Left ventricle myocardium superior (tissue), 1 donor: ENCODE results near the gene PRPF31. TPM values are rescaled to one million over a fixed set of nuclear protein-coding genes. Genes with fewer than 3 reads are reported as not detected.
"Not testable (repeated sequence)": the region's sequence is repeated elsewhere in the genome, so short reads cannot be mapped to it uniquely, and the experiment has no call there.

Experiments
- ATAC-seq: fragments of 200-7000 bp; cut with Tn5 transposase; one replicate; pipeline ENCODE4 v1.9.1; 2020; ENCODE audit warnings: mild to moderate bottlenecking, moderate library complexity
- DNase-seq: peaks from one replicate; pipeline ENCODE4 v3.0.0-alpha.2; 2020
- intact Hi-C: fragments of 100-400 bp; cut with micrococcal nuclease; formaldehyde crosslinking; loops from one replicate; pipeline ENCODE4 v1.11.0; 2022
- total RNA-seq: library from RNA; stranded (reverse); fragmentation: NEBNext Ultra II Directional; extraction: Animal tissue kit (Norgen Biotek cat#: 25700); gene quantifications from one replicate; pipeline ENCODE4 v1.2.1, GENCODE V29; 2021
- donor health status: DM: no; HTN: yes; CAD: no; lungs with severe emphysema.

PRPF31 gene
- total RNA-seq, 1 donor from 2014 or later, result 43.2 TPM

DNA sequence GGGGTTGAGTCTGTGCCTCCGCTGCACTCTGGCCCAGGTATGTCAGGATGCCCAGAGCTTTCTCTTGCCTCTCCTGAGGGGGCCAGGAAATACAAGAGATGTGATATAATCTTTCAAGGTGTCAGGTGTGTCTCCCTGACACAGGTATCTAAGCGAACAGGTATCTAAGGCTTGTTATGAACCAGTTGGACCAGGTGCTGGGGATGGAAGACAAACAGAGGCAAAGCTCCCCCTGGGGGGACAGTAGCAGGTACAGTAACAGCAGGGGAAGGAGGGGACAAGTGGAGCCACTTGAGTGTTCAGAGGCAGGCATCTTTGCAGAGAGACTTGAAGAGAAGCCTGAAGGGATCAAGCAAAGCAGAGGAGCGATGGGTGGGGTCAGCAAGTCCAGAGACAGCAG is 41.4 kb downstream of the PRPF31 start:
- intact Hi-C loops, result no loop called here
- ATAC-seq, result no peak

DNA sequence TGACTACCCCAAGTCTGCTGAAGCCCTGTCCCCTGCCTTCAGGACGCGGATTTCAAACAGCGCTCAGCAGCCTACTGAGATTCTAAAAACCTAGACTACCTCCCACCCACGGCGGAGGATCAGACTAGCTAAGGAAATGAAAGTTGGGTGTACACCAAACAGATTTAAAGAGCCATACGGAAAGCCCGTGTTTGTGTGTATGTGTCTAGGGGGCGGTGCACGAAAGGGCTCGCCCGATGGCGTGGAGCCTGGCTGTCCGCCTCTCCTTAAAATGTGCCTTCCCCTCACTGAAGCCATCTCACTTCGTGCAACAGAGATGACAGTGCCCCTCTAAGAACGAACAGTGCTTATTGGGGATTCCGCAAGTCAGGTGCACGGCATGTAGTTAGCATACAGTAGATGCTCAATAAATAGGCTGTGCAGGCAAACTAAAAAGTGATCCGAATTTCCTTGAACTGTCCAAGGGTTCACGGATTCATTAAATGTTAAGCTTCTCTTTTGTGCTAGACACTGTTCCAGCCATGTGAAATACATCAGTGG is 43.3 kb downstream of the PRPF31 start:
- intact Hi-C loops, result no loop called here
- no peak for ATAC-seq
- no peak for DNase-seq

More for the DNA sequence above, 41.4 kb downstream of the PRPF31 start:
- DNase-seq, result no peak

DNA sequence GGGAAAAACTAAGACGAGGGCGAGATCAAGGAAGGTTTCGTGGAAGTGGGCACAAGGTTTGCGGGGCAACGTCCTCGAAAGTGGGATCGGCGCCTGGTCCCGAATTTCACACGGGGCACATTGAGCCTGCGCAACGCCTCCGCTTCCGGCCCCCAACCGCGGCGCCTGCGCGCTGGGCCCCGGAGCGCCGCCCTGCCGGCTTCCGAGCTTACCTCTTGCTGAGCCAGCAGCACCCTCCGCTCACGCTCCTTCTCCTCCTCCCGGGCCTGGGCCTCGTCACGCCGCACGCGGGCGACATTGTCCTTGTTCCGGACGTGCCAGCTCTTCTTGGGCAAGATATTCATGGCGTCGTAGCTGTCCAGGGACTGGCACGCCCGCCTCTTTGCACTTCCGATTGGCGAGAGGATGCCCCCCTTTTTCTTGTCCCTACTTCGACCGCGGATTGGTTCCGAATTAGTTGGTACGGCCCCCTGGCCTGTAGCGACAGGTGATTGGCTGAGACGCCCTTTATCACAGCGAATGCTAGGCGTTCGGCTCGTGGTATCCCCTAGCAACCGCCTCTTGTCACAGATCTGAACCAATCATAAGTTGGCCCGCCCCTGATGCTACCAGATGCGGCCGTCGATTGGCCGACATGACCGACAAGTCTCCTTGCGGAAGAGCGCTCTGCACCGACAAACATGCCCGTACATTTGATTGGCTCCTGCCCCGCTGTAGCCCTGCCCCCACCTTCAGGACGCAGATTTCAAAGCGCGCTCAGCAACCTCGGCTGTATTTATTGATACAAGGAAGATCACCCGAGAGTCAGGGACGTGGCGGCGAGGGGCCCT is 44.0 kb downstream of the PRPF31 start, which contains the start of gene LENG1:
LENG1 (minus strand) TSS at position 370 of the 830 bp plus-strand sequence; CDS start at position 344, 26 bp downstream.
- intact Hi-C loops, result no loop called here
- DNase-seq, result peak; percentile 99
- ATAC-seq, result peak; percentile 93

DNA sequence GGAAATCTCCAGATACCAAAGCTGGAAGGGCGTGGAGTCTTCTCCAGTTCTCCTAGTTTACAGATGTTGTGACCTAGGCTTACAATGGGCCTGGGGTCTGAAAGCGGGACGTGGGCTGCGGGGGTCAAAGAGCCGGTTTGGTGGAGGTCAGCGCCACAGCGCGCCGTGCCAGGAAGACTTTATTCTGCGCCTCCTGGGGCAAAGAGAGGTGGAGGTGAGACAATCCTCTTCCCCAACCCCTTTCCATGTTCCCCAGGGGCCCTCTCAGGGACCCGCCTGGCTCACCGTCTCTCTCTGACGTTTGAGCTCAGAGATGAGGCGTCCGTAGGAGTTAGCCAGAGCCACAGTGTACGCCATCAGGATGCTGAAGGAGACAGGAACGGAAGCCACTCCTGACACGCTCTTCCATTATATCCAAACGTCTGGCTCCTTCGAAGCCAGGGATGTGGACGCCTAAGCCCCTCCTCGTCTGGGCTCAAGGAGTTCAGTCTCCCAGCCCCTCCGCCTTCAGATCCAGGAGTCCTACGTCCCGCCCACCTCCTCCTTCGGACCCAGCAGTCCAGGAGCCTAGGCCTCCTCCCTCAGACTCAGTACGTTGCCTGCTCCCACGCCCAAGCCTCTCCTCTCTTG is 44.7 kb downstream of the PRPF31 start:
- ATAC-seq (no peak), DNase-seq (no peak)
- intact Hi-C loops, result no loop called here

DNA sequence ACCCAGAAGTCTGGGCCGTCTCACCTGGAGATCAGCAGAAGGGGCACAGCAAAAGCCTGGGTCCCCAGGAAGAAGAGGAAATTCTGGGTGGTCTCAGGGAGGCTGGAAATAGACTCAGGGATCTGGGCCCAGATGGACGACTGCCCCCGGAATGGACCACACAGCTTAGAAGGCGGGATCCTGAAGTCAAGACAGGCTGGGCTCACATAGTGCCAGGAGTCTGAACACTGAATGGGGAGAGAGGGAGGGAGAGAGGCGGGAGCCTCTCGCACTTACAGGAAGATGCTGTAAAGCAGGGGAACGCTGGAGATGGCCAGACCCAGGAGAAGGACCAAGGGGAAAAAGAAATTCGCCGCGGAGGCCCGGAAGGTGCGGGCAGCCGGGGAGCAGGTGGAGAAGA is 45.3 kb downstream of the PRPF31 start:
- intact Hi-C loops, result no loop called here
- no peak for DNase-seq
- ATAC-seq, result no peak

DNA sequence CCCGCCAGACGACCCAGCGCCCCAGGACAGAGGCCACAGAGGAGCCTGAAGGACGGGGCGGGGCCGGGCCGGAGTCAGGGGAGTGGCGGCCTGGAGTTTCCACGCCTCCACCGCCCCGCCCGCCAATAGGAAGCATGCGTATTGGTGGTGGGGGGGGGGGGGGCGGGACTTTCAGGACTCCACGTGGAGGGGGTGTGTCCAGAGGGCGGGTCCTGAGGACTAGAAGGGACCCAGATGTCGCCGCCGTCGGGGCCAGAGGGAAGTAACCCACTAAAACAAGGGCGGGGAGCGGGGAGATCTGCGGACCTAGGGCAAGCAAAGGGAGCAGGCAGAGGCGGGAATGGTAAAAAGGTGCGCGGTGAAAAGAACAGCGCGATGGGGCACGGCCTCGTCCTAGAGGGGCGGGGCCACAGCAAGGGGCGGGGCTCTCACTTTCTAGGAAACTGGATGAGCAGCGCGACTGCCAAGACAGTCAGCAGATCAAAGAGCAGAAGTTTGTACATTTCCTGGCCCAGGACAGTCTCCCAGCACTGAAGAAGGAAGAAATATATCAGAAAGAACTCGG is 46.8 kb downstream of the PRPF31 start:
- DNase-seq (peak; percentile 88), ATAC-seq (peak; percentile 31)
- intact Hi-C loops, result no loop called here

DNA sequence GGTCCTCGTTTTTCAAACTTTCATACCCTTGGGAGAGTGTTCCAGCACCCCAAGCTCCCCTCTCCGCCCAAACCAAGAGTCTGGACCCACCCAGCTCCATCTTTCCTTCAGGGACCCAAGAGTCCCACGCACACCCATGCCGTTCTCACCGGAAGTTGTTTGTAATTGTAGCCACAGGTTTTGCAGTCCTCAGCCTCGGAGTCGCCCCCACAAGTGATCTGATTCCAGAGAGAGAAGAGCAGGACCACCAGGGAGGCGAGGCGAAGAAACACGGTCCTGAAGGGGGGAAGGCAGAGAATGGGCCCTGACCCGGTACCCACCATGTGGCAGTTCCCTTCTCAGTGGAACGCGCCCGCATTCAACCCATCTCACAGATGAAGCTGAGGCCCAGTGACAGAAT is 47.3 kb downstream of the PRPF31 start:
- no peak for ATAC-seq

DNA sequence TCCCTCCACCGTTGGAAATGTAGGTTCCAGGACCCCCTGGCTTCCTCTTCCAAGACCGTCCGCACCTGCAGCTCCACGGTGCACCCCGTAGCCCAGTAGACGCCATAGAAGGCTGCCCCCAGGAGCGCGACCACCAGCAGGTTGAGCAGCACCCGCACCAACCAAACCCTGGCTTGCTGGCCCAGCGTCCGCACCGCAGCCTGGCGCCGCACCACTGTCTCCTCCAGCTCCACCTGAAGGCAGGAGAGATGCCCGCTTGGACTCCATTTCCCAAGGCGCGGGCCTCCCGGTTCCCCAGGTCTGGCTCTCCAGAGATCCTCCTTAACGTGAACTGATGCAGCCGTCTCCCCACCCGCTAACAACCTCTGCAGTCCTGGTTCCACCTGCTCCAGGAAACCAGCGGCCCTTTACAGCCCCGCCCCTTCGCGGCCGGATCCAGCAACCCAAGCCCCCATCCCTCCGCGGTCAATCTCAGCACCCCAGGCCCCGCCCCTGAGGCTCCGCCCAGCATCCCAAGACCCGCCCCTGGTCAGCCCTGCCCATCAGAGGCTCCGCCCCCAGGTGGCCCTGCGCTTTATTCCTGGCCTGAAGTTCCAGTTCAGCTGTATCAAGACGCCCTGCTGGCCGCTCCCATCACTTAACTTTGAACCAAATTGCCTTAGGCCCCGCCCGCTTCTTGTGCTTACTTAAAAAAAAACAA is 49.0 kb downstream of the PRPF31 start:
- DNase-seq (peak; percentile 58), ATAC-seq (no peak)
- intact Hi-C loops, result no loop called here

More for the DNA sequence above, 47.3 kb downstream of the PRPF31 start:
- intact Hi-C loops, result no loop called here
- DNase-seq, result no peak

DNA sequence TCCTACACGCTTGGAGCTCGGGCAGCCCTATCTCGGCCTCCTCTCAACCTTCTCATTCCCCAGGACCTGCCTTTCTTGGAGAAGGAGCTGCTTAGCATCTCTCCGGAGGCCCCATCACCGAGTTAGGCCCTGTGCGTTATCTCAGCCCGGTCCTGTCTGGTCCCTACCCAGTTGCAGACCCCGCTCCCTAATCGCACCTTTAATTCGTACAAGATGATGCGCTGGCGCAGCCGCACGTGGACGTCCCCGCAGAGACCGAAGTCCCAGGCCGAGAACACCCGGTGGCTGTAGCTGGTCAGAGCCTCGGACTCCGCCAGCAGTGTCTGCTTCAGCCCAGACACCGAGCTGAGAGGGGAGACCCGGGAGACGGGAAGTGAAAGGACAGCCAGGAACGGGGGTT is 49.7 kb downstream of the PRPF31 start:
- intact Hi-C loops, result no loop called here
- ATAC-seq, result no peak
- DNase-seq, result no peak

DNA sequence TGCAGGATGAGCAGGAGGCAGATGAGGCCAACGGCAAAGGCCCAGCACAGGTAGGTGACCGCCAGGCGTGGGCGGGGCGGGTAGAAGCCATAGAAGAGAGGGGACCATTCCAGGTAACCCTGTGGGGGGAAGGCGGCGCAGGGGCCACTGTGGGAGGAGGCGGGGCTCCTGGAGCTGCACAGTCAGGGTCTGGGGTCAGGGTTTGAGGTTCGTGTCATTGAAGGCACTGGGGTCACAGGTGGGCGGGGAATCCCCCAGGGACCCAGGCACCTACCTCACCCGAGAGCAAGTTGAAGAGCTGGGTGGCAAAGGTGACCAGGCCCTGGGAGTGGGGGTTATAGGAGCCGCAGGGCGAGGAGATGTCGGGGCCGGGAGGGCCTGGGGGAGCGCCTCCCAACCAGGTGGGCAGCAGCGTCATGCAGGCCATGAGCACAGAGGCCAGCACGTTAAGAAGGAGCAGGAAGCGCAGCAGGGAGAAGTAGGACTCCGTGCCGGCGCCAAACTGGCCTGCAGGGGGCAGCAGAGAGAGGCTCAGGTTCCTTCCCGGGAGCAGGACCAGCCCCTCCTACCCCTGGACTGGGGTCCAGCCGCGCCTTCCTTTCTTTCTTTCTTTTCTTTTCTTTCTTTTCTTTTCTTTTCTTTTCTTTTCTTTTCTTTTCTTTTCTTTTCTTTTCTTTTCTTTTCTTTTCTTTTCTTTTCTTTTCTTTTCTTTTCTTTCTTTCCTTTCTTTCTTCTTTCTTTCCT is 52.8 kb downstream of the PRPF31 start:
- ATAC-seq (peak; percentile 90), DNase-seq (peak; percentile 96)
- intact Hi-C loops, result no loop called here

DNA sequence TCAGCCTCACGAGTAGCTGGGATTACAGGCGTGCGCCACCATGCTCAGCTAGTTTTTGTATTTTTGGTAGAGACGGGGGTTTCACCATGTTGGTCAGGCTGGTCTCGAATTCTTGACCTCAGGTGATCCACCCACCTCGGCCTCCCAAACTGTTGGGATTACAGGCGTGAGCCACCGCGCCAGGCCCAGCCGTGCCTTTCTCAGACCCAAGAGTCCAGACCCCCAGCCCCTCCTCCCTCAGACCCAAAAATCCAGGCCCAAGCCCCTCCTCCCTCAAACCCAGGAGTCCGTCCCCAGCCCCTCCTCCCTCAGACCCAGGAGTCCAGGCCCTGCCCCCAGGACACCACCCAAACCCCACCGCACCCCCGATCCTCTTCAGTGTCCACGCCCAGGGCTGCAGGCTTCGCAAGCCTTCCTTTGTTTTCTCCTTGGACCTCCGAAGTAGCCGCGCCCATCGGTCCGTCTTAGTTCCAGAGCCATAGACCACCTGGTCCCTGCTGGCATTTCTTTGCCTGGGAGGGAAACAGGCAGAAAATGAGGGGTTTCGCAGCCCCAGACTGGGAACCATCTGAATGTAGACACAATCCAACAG is 53.7 kb downstream of the PRPF31 start:
- ATAC-seq, result no peak
- no peak for DNase-seq
- intact Hi-C loops, result no loop called here

DNA sequence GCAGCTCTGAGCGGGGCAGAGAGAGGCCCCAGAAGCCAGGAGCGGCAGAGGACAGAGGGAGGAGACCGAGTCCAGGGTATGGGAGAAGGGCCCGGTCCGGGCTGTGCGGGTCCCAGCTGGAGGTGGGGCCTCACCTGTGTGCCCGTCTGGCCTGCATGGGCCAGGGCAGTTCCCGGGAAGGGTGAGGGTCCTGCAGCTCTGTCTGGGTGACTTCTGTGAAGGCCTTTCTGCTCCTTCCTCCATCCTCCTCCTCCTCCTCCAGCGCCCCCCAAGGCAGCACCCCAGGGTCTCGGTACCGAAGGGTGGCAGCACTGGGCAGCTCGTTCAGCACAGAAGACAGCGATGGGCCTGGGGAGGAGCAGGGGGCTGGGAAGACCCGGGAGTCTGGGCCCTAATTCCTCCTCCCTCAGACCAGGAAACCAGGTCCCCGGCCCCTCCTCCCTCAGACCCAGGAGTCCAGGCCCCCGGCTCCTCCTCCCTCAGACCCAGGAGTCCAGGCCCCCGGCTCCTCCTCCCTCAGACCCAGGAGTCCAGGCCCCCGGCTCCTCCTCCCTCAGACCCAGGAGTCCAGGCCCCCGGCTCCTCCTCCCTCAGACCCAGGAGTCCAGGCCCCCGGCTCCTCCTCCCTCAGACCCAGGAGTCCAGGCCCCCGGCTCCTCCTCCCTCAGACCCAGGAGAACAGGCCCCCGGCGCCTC is 56.3 kb downstream of the PRPF31 start:
- ATAC-seq, DNase-seq: not testable (repeated sequence)
- intact Hi-C loops, result loop anchor here (10.0 kb wide), 1 partner anchor 63 kb away; no protein-coding TSS in a partner anchor

DNA sequence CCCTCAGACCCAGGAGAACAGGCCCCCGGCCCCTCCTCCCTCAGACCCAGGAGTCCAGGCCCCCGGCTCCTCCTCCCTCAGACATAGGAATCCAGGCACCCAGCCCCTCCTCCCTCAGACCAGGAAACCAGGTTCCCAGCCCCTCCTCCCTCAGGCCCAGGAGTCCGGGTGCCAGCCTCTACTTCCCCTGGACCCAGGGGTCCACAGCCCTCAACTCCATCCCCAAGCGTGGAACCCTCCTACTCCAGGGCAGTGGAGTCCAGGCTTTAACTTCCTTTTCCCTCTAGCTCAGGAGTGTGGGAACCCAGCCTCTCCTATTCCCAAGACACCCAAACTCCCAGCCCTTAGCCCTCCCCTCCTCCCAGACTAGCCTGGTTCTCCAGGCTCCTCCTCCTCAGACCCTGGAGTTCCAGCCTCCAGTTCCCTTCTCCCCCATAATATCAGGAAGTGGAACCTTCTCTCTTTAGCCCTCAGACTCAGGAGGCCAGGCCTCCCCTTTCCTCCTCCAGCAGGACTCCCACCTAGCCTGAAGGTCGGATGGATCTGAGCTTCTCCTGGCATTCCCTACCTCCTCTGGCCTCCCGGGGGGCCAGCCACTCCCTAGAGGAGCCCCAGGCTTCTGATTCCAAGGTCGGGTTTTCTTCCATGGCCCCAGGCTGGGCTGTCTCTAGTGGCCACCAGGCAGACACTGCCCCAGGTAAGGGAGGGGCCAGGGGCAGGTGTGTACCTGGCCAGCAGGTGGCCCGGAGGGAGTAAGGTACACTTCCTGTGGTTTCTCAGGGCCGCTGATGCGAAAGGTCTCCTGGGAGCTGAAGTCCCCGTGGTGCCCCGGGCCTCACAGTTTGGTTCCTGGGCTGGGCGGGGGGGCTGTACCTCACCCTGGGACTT is 57.2 kb downstream of the PRPF31 start, which contains the start of gene TMC4:
TMC4 (minus strand) TSS at position 690 of the 888 bp plus-strand sequence; CDS start at position 647, 43 bp downstream.
- intact Hi-C loops, result loop anchor here (10.0 kb wide), 1 partner anchor 62 kb away; no protein-coding TSS in a partner anchor

DNA sequence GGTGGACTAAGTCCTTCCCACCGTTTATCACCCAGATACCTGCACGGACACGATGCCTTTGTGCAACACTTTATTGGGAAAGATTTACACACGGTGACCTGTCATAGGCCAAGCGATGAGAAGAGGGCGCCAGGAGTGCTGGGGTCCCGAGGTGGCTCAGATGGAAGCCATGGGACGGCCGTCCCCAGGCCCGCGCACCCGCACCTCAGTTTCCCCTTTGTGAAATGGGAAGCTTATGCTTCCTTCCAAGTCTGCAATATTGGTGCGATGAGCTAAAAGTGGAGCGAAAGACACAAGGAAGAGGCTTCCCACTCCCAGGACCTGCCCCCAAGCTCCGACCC is 57.8 kb downstream of the PRPF31 start:
- no peak for ATAC-seq
- no peak for DNase-seq
- intact Hi-C loops, result loop anchor here (10.0 kb wide), 1 partner anchor 61 kb away; no protein-coding TSS in a partner anchor

More for the DNA sequence above, 57.2 kb downstream of the PRPF31 start, which contains the start of gene TMC4:
- DNase-seq (no peak), ATAC-seq (peak; percentile 67)

DNA sequence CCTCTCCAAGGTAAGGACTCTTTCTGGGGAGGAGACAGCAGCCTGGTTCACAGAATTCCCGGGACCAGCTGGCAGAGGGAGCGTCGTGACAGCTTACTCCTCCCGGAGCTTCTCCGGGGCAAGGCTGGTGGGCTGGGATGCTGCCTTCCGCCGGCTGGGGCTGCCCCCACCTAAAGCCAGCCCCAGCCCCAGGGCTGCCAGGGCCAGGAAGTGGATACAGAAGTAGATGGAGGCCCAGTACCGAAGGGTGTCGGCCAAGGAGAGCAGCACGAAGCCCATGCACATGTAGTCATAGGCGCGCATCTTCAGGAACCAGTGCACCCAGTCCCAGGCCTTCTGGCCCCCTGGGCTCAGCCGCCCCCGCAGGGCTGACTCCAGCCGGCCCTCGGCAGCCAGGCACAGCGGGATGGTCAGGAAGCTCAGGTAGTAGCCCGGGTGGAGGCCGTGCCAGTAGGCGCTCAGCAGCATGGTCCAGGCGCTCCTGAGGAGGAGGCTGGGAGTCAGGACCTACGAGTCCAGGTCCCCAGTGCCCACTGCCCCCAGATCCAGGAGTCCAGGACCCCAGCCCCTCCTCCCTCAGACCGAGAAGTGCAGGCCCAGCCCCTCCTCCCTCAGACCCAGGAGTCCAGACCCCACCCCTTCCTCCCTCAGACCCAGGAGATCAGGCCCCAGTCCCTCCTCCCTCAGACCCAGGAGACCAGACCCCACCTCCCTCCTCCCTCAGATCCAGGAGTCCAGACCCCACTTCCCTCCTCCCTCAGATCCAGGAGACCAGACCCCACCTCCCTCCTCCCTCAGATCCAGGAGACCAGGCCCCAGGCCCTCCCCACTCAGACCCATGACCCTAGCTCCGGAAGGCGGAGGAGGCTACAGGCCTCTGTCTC is 58.6 kb downstream of the PRPF31 start:
- ATAC-seq (no peak), DNase-seq (no peak)
- intact Hi-C loops, result loop anchor here (10.0 kb wide), 1 partner anchor 61 kb away; no protein-coding TSS in a partner anchor
